Measurements from ENCODE around the gene PTPRG. TPM values are rescaled to one million over a fixed set of nuclear protein-coding genes. Genes with fewer than 3 reads are reported as not detected.

The PTPRG gene
- total RNA-seq, 1 experiment from 2014 or later, result not detected

GRCh38 chr3:61583890-61584875 lies 22.8 kb downstream of the PTPRG start:
- DNase-seq (ENCODE audit: low spot score), result no peak

- DNase-seq (ENCODE audit: low spot score), result no peak
Measured at GRCh38 chr3:61589856-61590255, 28.5 kb downstream of the PTPRG start.

DNA sequence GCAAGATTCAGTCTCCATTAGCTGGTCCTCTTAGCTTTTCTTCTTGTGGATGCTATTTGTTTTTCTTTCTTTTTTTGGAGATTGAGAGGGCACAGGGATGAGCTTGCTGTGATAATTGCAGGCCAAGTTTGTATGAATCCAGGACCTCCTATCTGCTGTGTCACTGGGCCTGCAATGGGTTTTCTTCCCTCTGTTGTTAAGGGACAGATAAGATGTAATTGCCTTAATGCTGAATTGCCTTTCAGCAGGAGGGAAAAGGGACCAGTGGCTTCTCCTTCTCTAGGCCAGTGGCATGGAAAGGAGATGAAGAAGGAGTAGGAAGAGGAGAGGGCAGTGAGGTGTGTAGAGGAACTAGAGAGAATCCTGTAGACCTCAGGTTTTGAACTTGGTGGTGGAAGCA lies 29.9 kb downstream of the PTPRG start:
- DNase-seq (ENCODE audit: low spot score), result no peak

GRCh38 chr3:61593446-61594029 lies 32.2 kb downstream of the PTPRG start:
- DNase-seq (ENCODE audit: low spot score), result no peak

GRCh38 chr3:61594144-61594963 lies 33.0 kb downstream of the PTPRG start:
- no peak for DNase-seq (ENCODE audit: low spot score)

DNA sequence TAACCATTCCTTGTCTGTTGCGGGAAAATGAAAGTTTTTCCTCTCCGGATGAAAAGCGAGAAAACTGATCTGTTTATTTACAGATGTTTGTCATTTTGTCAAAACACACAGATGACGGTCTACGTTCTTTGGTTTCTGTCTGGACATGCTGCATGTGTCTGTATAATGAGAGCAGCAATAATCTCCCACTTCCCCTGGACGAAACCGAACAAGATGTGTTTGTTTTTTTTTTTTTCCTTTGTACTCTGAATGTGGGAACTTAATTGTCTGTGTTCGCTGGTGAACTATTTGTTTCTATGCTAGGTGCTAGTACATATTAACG lies 33.6 kb downstream of the PTPRG start:
- no peak for DNase-seq (ENCODE audit: low spot score)

- no peak for DNase-seq (ENCODE audit: low spot score)
Measured at GRCh38 chr3:61595288-61595687, 33.9 kb downstream of the PTPRG start.

DNA sequence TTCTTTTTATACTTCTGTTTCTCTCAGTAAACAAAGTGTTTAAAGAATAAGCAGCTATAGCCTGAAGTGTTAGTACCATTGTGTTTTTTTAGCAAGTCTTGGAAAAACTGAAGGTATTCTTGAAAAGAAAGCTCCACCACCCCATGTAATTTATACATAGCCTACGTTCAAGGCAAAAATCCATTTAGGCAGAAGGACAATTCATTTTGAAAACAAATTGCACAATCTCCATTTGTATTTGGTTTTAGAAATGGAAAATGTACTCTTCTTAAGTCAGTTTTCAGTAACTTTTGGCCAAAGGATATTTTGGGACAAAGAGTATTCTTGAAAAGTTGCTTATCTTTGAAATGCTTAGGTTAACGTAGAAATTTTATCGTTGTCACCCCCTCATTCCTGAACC lies 34.5 kb downstream of the PTPRG start:
- no peak for DNase-seq (ENCODE audit: low spot score)

- DNase-seq (ENCODE audit: low spot score), result no peak
Measured at GRCh38 chr3:61597906-61598305, 36.5 kb downstream of the PTPRG start.

GRCh38 chr3:61600195-61600594 lies 38.8 kb downstream of the PTPRG start:
- no peak for DNase-seq (ENCODE audit: low spot score)

- no peak for DNase-seq (ENCODE audit: low spot score)
Measured at GRCh38 chr3:61601831-61602230, 40.5 kb downstream of the PTPRG start.

DNA sequence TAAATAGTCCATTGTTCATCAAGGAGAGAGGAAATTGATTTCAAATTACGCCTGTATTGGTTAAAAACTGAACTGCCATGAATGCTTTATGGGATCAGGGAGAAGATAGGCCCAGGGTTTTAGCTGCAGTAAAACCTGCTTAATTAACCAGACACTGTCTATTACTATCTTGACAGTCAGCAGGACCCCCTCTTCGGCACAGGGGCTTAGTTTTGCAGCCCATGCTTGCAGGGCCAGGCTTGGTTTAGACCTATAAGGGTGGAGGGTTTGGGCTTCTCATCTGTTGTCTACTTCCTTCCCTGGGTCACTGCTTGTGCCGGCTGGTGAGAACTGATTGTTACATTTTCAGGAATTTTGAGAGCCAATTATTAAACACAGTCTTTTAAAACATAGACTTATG lies 41.1 kb downstream of the PTPRG start:
- DNase-seq (ENCODE audit: low spot score), result no peak

DNA sequence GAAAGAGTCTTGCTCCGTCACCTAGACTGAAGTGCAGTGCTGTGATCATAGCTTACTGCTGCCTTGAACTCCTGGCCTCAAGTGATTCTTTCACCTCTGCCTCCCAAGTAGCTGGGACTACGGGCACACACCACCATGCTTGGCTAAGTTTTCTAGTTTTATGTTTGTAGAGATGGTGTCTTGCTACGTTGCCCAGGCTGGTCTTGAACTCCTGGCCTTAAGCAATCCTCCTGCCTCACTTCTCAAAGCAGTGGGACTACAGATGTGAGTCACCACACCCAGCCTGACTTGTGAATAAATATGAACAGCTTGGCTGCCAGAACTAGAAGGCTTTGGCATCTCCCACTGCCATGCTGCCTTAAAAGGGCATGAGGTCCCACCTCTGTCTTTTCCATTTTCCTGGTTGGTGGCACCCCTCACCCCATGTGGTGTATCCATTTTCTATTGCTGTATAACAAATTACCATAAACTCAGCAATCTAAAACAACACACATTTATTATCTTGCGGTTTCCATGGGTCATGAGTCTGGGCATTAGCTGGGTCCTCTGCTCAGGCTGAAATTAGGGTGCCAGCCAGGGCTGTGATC lies 44.3 kb downstream of the PTPRG start:
- DNase-seq (ENCODE audit: low spot score), result no peak

- no peak for DNase-seq (ENCODE audit: low spot score)
Measured at GRCh38 chr3:61606196-61606595, 44.8 kb downstream of the PTPRG start.

- no peak for DNase-seq (ENCODE audit: low spot score)
Measured at GRCh38 chr3:61608072-61608471, 46.7 kb downstream of the PTPRG start.

GRCh38 chr3:61608711-61609110 lies 47.3 kb downstream of the PTPRG start:
- no peak for DNase-seq (ENCODE audit: low spot score)

DNA sequence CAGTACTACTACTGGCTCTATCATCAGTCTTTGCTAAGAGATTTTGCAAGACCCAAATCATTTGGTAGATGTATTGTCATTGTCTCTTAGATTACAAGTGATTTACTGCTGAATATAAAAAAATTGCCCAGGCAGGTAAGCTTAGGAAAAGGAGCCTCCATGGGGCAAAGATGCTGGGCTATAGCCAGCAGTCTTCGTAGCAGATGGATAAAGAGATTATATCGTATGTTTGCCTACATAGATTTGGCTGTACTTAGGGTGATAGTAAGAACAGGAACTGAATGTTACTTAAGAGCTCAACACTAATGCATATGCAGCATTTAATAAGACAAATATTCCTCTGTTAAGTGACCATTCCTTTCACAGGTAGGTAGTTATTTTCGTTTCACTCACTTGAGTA lies 48.9 kb downstream of the PTPRG start:
- DNase-seq (ENCODE audit: low spot score), result no peak

DNA sequence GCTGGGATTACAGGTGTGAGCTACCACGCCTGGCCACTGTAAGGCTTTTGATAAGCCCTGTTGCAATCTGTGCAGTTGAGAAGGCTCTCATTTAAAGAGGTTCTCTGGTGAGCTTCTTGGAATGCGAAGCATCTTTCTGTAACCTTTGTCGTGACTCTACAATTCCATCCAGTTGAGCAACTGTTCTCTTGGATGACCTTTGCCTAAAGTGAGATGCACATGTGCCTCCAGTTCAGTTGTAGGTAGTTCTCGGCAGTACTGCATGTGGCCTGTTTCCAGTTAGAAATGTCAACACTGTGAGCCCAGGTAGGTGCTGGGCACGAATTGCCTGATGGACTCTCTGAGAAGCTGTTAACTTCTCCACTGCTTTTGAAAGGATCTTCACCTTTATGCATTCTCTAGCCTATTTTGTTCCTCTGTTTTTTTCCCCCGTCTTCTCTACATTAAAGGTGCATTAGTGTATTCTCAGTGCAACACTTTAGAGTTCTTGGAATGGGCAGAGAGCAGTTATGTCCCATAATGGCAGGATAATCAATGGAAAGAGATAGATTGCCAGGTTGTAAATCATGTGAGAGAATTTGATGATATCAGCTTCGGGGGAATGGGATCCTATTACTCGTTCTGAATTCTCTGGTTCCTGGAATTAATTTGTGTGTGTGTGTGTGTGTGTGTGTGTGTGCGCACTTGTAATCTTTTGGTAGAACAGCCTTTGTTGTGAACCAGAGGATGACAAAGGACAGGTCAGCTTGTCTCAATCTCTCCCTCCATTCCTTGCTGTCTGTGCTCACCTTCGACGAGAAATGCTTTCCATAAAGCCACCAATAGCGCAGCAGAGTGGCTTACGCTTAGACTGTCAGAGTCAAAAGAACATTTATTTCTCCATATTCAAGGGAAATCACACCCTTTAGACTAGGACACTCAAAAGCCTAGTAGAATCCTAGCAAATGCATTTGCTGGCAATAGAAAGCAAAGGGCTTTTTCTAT lies 51.1 kb downstream of the PTPRG start:
- DNase-seq (ENCODE audit: low spot score), result no peak

GRCh38 chr3:61613666-61614065 lies 52.3 kb downstream of the PTPRG start:
- no peak for DNase-seq (ENCODE audit: low spot score)

GRCh38 chr3:61615643-61616042 lies 54.3 kb downstream of the PTPRG start:
- no peak for DNase-seq (ENCODE audit: low spot score)

DNA sequence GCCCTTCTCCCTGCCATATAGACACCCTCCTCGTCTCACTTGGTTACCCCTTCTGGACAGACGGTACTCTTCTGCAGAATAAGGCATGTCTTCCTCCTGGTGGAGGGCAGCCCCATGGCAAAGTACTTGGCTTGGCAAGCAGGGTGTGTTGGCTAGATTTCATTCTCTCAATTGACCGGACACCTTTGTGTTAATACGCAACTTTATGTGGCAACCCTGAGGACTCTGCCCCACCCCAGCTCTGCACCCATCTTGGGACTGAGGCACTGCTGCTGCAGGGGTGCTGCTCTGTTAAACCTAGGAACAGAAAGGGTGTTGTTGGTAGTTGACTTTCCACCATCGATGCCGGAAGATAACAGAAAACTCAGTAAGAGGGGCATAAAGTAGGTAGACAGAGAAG lies 55.2 kb downstream of the PTPRG start:
- DNase-seq (ENCODE audit: low spot score), result no peak

Measured in HT-29 (cell line).